A673 (cell line): ENCODE measurements around the gene MAML2. TPM values are rescaled to one million over a fixed set of nuclear protein-coding genes. Genes with fewer than 3 reads are reported as not detected.

Experiments used
- BruUV-seq: library from RNA; stranded (reverse); fragments of 400-500 nt; replicated peaks from 2 replicates; lab custom pipeline; 2021; lab: Mats Ljungman, UMichigan
- CTCF ChIA-PET: fragments of 300-600 bp; sonication (Branson Sonifier 250); formaldehyde crosslinking; loops from one replicate; lab custom pipeline; 2022; ENCODE audit warnings: antibody characterized with exemption; lab: Charles Lee
- POLR2A ChIA-PET: fragments of 300-600 bp; sonication (Branson Sonifier 250); formaldehyde crosslinking; loops from one replicate; lab custom pipeline; 2022; ENCODE audit warnings: antibody characterized with exemption; ENCODE audit not compliant: low non-redundant PET; lab: Charles Lee
- DNase-seq: peaks from one replicate; pipeline ENCODE4 v3.0.0-alpha.2; 2015; ENCODE audit warnings: low spot score
- H3K27ac ChIP-seq: fragments of 200-600 bp; sonication (generic); 2 replicates; pipeline ENCODE4 v1.5.1; 2016; ENCODE audit warnings: mixed run types, low read depth, mild to moderate bottlenecking, mixed read lengths, antibody characterized with exemption, low read length; ENCODE audit not compliant: poor library complexity, severe bottlenecking
- H3K27me3 ChIP-seq: fragments of 200-600 bp; sonication (generic); replicated peaks from 2 replicates; pipeline ENCODE4 v1.6.1; 2017; ENCODE audit warnings: mixed run types, low read depth, mild to moderate bottlenecking, mixed read lengths, antibody characterized with exemption, low read length; ENCODE audit not compliant: insufficient read depth, poor library complexity
- H3K36me3 ChIP-seq: fragments of 200-600 bp; sonication (generic); 2 replicates; pipeline ENCODE4 v1.6.1; 2016; ENCODE audit warnings: mixed run types, mild to moderate bottlenecking, mixed read lengths, antibody characterized with exemption, low read length; ENCODE audit not compliant: insufficient read depth, poor library complexity, severe bottlenecking
- H3K4me1 ChIP-seq: fragments of 200-600 bp; sonication (generic); 2 replicates; pipeline ENCODE4 v1.6.1; 2017; ENCODE audit warnings: mixed run types, mild to moderate bottlenecking, mixed read lengths, antibody characterized with exemption, low read length; ENCODE audit not compliant: insufficient read depth, poor library complexity, severe bottlenecking
- H3K4me3 ChIP-seq: fragments of 200-600 bp; sonication (generic); 2 replicates; pipeline ENCODE4 v1.5.1; 2016; ENCODE audit warnings: low read depth, mixed run types, mild to moderate bottlenecking, mixed read lengths, low read length; ENCODE audit not compliant: poor library complexity, severe bottlenecking
- H3K9me3 ChIP-seq: fragments of 200-600 bp; sonication (generic); 2 replicates; pipeline ENCODE4 v1.6.1; 2016; ENCODE audit warnings: mixed run types, low read depth, mild to moderate bottlenecking, mixed read lengths, antibody characterized with exemption, low read length; ENCODE audit not compliant: poor library complexity, severe bottlenecking
- EZH2 ChIP-seq: fragments of 200-600 bp; sonication (generic); IDR thresholded peaks from 2 replicates; pipeline ENCODE4 v1.6.1; 2017; ENCODE audit warnings: borderline replicate concordance, low read depth, mild to moderate bottlenecking, mixed read lengths, antibody characterized with exemption, low read length; ENCODE audit not compliant: poor library complexity, severe bottlenecking
- intact Hi-C: fragments of 100-400 bp; cut with micrococcal nuclease; formaldehyde crosslinking; loops from one replicate; pipeline ENCODE4 v1.10.0; 2022; ENCODE audit not compliant: unreplicated experiment
- total RNA-seq: library from RNA; stranded (reverse); gene quantifications from 2 replicates; pipeline ENCODE4 v1.2.3, GENCODE V29; 2021
- TF ChIP-seq, protein P1 (sequence below): fragments of 300-800, 200-600 bp; sonication (generic); conservative IDR thresholded peaks from 2 replicates; pipeline ENCODE4 v1.5.1; 2017; ENCODE audit warnings: low read depth, mild to moderate bottlenecking, antibody characterized with exemption, low read length, moderate library complexity, mixed read lengths

MAML2 gene
- total RNA-seq, 1 experiment from 2014 or later, result 6.4 TPM

DNA sequence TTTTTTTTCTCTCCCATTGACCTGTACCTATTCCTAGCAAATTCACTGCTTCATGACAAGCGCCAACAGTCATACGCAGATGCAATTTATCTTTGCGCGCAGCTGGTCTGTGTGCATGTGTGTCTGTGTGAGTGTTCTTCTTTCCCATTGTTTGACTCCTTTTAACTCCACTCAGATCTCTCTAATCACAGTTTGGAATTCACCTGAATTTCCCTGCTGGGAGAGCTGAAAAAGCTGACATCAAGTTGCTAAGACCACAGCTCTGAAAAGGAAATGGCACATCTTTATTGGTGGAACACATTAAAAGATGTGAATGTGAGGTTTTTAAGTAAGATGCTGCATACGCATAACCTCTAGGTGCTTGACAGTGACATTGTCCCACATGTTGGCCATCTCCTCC is 231.7 kb downstream of the MAML2 start:
- intact Hi-C loops, result no loop called here
- no peaks in the 10 kb centered on the region for H3K9me3 ChIP-seq
- no peak for DNase-seq
- BruUV-seq, result no TSS peak
- no peak overlapping the region for H3K4me3 ChIP-seq
- no peaks in the 10 kb centered on the region for H3K36me3 ChIP-seq
- TF ChIP-seq, protein P1, sequence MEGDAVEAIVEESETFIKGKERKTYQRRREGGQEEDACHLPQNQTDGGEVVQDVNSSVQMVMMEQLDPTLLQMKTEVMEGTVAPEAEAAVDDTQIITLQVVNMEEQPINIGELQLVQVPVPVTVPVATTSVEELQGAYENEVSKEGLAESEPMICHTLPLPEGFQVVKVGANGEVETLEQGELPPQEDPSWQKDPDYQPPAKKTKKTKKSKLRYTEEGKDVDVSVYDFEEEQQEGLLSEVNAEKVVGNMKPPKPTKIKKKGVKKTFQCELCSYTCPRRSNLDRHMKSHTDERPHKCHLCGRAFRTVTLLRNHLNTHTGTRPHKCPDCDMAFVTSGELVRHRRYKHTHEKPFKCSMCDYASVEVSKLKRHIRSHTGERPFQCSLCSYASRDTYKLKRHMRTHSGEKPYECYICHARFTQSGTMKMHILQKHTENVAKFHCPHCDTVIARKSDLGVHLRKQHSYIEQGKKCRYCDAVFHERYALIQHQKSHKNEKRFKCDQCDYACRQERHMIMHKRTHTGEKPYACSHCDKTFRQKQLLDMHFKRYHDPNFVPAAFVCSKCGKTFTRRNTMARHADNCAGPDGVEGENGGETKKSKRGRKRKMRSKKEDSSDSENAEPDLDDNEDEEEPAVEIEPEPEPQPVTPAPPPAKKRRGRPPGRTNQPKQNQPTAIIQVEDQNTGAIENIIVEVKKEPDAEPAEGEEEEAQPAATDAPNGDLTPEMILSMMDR, result no peak
- no peak for TF ChIP-seq EZH2
- CTCF ChIA-PET, result no interaction called here
- peaks cover 29% of the 10 kb centered on the region for H3K4me1 ChIP-seq
- no peaks in the 10 kb centered on the region for H3K27me3 ChIP-seq
- POLR2A ChIA-PET, result no interaction called here
- H3K27ac ChIP-seq, result no peak overlapping the region

DNA sequence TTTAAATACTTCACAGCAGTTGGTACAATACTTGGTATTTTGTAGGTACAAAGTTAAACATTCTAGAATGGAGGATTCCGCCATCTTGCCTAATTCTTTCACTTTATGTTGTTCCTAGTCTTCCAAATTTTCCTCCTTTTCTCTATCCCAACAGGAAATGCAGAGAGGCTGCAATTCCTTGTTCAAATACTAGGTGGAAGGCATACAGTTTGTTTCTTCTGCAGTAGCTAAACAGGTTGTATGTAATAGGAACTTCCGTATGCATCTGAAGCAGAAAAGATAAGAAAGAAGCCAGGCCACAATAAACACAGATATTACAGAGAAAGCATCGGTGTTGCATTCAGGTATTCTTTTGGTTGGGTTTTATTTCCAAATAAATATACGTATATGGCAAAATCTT is 232.7 kb downstream of the MAML2 start:
- Histone ChIP-seq H3K4me1 (peaks cover 29% of the 10 kb centered on the region), H3K27ac (no peak overlapping the region), H3K36me3 (no peaks in the 10 kb centered on the region), H3K9me3 (no peaks in the 10 kb centered on the region), H3K4me3 (no peak overlapping the region), H3K27me3 (no peaks in the 10 kb centered on the region)
- no TSS peak for BruUV-seq
- TF ChIP-seq, protein P1, result no peak
- no peak for TF ChIP-seq EZH2
- intact Hi-C loops, result no loop called here
- ChIA-PET CTCF (no interaction called here), POLR2A (no interaction called here)
- no peak for DNase-seq

DNA sequence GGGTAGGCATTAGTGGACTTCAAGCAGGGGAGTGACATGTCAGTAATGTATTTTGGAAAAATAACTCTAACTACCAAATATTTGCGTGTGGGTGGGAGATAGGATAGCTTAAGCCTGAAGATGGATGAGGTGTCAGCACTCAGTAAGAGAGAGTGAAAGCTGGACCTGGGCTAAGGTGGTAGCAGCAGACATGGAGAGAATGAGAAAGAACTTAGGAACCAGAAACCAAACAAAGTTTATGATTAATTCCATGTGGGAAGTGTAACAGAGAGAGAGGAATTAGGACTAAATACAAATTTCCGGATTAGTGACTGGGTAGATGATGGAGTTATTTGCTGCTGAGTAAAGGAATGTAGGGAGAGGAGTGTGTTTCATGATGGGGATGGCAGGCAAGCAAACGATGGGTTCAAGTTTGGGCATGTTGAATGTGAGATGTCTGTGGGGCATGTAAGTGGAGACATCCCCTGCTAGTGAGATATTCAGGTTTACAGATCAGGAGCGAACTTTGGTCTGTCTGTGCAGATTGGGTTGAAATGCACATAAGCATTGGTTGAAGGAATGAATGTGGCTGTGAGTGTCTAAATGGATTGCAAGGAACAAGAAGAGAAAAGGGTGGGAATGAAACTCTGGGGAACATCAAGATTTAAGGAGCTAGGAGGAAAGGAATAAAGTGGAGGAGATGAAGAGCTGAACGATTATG is 233.5 kb downstream of the MAML2 start:
- intact Hi-C loops, result no loop called here
- BruUV-seq, result no TSS peak
- Histone ChIP-seq H3K27ac (no peak overlapping the region), H3K36me3 (no peaks in the 10 kb centered on the region), H3K27me3 (no peaks in the 10 kb centered on the region), H3K4me1 (peaks cover 27% of the 10 kb centered on the region), H3K9me3 (no peaks in the 10 kb centered on the region), H3K4me3 (no peak overlapping the region)
- CTCF ChIA-PET, result no interaction called here
- POLR2A ChIA-PET, result no interaction called here
- TF ChIP-seq, protein P1, result no peak
- no peak for TF ChIP-seq EZH2
- DNase-seq, result no peak
